ENCODE results near the gene ADORA2B.

Gene ADORA2B

GRCh38 chr17:15957206-15957605, 12.3 kb downstream of the ADORA2B start:
- Histone ChIP-seq H3K9me3 (no peaks in the 10 kb centered on the region), H3K4me1 (peaks cover 0 to 3% (median 0%) of the 10 kb centered on the region in 4 donors), H3K4me3 (no peak overlapping the region), H3K27me3 (no peaks in the 10 kb centered on the region), H3K27ac (no peak overlapping the region), H3K36me3 (no peaks in the 10 kb centered on the region)
- DNase-seq: no peak
- TF ChIP-seq, protein P1, sequence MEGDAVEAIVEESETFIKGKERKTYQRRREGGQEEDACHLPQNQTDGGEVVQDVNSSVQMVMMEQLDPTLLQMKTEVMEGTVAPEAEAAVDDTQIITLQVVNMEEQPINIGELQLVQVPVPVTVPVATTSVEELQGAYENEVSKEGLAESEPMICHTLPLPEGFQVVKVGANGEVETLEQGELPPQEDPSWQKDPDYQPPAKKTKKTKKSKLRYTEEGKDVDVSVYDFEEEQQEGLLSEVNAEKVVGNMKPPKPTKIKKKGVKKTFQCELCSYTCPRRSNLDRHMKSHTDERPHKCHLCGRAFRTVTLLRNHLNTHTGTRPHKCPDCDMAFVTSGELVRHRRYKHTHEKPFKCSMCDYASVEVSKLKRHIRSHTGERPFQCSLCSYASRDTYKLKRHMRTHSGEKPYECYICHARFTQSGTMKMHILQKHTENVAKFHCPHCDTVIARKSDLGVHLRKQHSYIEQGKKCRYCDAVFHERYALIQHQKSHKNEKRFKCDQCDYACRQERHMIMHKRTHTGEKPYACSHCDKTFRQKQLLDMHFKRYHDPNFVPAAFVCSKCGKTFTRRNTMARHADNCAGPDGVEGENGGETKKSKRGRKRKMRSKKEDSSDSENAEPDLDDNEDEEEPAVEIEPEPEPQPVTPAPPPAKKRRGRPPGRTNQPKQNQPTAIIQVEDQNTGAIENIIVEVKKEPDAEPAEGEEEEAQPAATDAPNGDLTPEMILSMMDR (IDR thresholded peaks at IDR 0.05): no peak
- intact Hi-C loops (cut with DNase I; ENCODE audit: low total_unique reads): no loop called here

GRCh38 chr17:15957608-15958307, 12.8 kb downstream of the ADORA2B start:
- TF ChIP-seq, protein P1 (IDR thresholded peaks at IDR 0.05): no peak
- no peak for DNase-seq
- Histone ChIP-seq H3K4me3 (no peak overlapping the region), H3K9me3 (no peaks in the 10 kb centered on the region), H3K36me3 (no peaks in the 10 kb centered on the region), H3K4me1 (peaks cover 0 to 3% (median 0%) of the 10 kb centered on the region in 4 donors), H3K27ac (no peak overlapping the region), H3K27me3 (no peaks in the 10 kb centered on the region)
- intact Hi-C loops (cut with DNase I; ENCODE audit: low total_unique reads): no loop called here

DNA sequence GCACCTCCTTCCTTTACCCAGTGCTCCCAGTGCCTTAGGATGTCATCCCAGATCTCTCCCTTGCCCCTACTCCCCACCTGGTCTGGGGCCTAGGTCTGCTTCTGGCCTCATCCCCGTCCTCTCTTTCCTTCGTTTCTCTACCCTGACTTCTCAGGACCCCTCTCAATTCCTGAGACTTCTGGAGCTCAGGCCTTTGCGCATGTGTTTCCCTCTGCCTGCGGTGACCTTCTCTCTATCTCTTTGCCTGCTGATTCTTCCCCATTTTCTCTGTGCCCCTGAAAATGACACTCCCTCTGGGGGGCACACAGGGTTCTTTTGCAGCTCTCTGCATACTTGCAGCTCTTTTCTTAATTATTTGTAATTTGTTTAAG, 13.5 kb downstream of the ADORA2B start:
- peaks cover 0 to 3% (median 0%) of the 10 kb centered on the region in 4 donors for H3K4me1 ChIP-seq
- H3K9me3 ChIP-seq: no peaks in the 10 kb centered on the region
- no peak for DNase-seq
- H3K36me3 ChIP-seq: no peaks in the 10 kb centered on the region
- no peak overlapping the region for H3K27ac ChIP-seq
- intact Hi-C loops (cut with DNase I; ENCODE audit: low total_unique reads): no loop called here
- no peaks in the 10 kb centered on the region for H3K27me3 ChIP-seq
- no peak overlapping the region for H3K4me3 ChIP-seq
- TF ChIP-seq, protein P1 (IDR thresholded peaks at IDR 0.05): no peak

- no peak overlapping the region for H3K27ac ChIP-seq
- no peaks in the 10 kb centered on the region for H3K27me3 ChIP-seq
- H3K9me3 ChIP-seq: no peaks in the 10 kb centered on the region
These were observed 18.8 kb downstream of the ADORA2B start for GRCh38 chr17:15963670-15964110.

DNA sequence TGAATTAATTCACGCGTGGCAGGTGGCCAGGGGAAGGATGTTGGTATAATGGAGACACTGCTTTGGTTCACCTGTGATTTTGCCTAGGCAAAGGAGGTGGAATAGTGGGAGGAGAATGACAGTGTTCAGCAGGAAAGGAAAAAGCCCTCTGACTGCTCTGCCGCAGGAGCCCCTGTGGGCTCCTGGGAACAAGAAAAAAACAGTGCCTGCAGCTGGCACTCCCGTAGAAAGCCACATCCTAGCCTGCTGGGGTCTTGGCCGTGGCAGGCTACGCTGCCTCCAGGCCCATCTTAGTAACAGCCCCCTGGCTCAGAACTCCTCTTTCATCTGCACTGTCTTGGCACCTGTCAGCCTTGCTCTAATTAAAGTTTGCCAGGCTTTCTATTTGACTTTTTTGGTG, 20.6 kb downstream of the ADORA2B start:
- no peak for DNase-seq

More at GRCh38 chr17:15963670-15964110, 18.8 kb downstream of the ADORA2B start:
- H3K36me3 ChIP-seq: no peaks in the 10 kb centered on the region
- intact Hi-C loops (cut with DNase I; ENCODE audit: low total_unique reads): no loop called here
- no peak overlapping the region for H3K4me3 ChIP-seq
- peaks cover 0 to 3% (median 0%) of the 10 kb centered on the region in 4 donors for H3K4me1 ChIP-seq
- DNase-seq: no peak
- TF ChIP-seq, protein P1 (IDR thresholded peaks at IDR 0.05): no peak

More for the DNA sequence above, 20.6 kb downstream of the ADORA2B start:
- TF ChIP-seq, protein P1 (IDR thresholded peaks at IDR 0.05): no peak
- Histone ChIP-seq H3K36me3 (no peaks in the 10 kb centered on the region), H3K9me3 (no peaks in the 10 kb centered on the region), H3K4me3 (no peak overlapping the region), H3K4me1 (no peaks in the 10 kb centered on the region), H3K27ac (no peak overlapping the region), H3K27me3 (peaks cover 0 to 2% of the 10 kb centered on the region in 2 donors)
- intact Hi-C loops (cut with DNase I; ENCODE audit: low total_unique reads): no loop called here

All from tibial artery (tissue), 4 donors.